CD4-positive, alpha-beta T cell (primary cell): ENCODE results near the gene TMEM129. TPM values are rescaled to one million over a fixed set of nuclear protein-coding genes. Genes with fewer than 3 reads are reported as not detected.

Source experiments
- ATAC-seq: fragments of 200-7000 bp; cut with Tn5 transposase; one replicate; pipeline ENCODE4 v1.10.0; 2022; ENCODE audit warnings: mild to moderate bottlenecking; ENCODE audit not compliant: poor library complexity
- CTCF ChIA-PET: fragments of 350-600 bp; sonication (Branson Sonifier 250); formaldehyde crosslinking; loops from one replicate; lab custom pipeline; 2021; ENCODE audit warnings: antibody characterized with exemption, inconsistent platforms; lab: Charles Lee
- POLR2A ChIA-PET: fragments of 350-600 bp; sonication (Branson Sonifier 250); formaldehyde crosslinking; loops from one replicate; lab custom pipeline; 2021; ENCODE audit warnings: antibody characterized with exemption, inconsistent platforms; lab: Charles Lee
- DNase-seq, 14 experiments: peaks; one replicate each; pipeline ENCODE4 v3.0.0-alpha.2; 2013 to 2020; ENCODE audit warnings: mixed read lengths in 2 of 14
- H3K27ac ChIP-seq, 2 donors: one replicate each; pipeline versions ENCODE4 v1.5.1 to v1.7.0; 2013; ENCODE audit warnings: low read length in 2 of 2, low read depth in 1 of 2, mild to moderate bottlenecking in 1 of 2
- H3K27me3 ChIP-seq, 2 experiments: 1 replicate in 1 of 2; 2 replicates in 1 of 2; pipeline versions ENCODE4 v1.6.1 to v1.7.0; 2013; ENCODE audit warnings: low read length in 2 of 2, control low read depth in 1 of 2, mild to moderate bottlenecking in 1 of 2, moderate library complexity in 1 of 2; ENCODE audit not compliant: insufficient read depth in 2 of 2, control insufficient read depth in 1 of 2
- H3K36me3 ChIP-seq: one replicate; pipeline ENCODE4 v1.6.1; 2013; ENCODE audit warnings: low read length, control low read depth; ENCODE audit not compliant: insufficient read depth
- H3K4me1 ChIP-seq: one replicate; pipeline ENCODE4 v1.6.1; 2013; ENCODE audit warnings: low read length, control low read depth; ENCODE audit not compliant: insufficient read depth
- H3K4me3 ChIP-seq: one replicate; pipeline ENCODE4 v1.5.1; 2013; ENCODE audit warnings: mild to moderate bottlenecking, low read length, moderate library complexity
- H3K9me3 ChIP-seq, 2 experiments: 1 replicate in 1 of 2; 2 replicates in 1 of 2; pipeline versions ENCODE4 v1.6.1 to v1.7.0; 2013; ENCODE audit warnings: low read length in 2 of 2, mild to moderate bottlenecking in 2 of 2, control low read depth in 1 of 2, moderate library complexity in 1 of 2; ENCODE audit not compliant: control insufficient read depth in 1 of 2, insufficient read depth in 1 of 2
- H3K27ac Mint-ChIP-seq: one replicate; pipeline ENCODE4 v1.8.0; 2020; ENCODE audit warnings: mixed read lengths
- H3K27me3 Mint-ChIP-seq: one replicate; pipeline ENCODE4 v1.8.0; 2021; ENCODE audit warnings: mixed read lengths
- H3K36me3 Mint-ChIP-seq: one replicate; pipeline ENCODE4 v1.8.0; 2021; ENCODE audit warnings: low read depth, mixed read lengths
- H3K4me1 Mint-ChIP-seq: one replicate; pipeline ENCODE4 v1.8.0; 2021; ENCODE audit warnings: low read depth, mixed read lengths
- H3K4me3 Mint-ChIP-seq: one replicate; pipeline ENCODE4 v1.8.0; 2020; ENCODE audit warnings: mild to moderate bottlenecking, mixed read lengths
- H3K9me3 Mint-ChIP-seq: one replicate; pipeline ENCODE4 v1.8.0; 2020; ENCODE audit warnings: mixed read lengths
- intact Hi-C, 2 experiments: fragments of 100-400 bp; cut with DNase I in 1 of 2; cut with micrococcal nuclease in 1 of 2; formaldehyde crosslinking; loops; one replicate each; pipeline versions ENCODE4 v1.15.1 to v1.9.0; 2023 to 2025; cut with DNase I, micrococcal nuclease
- total RNA-seq, 174 experiments: library from RNA in 2 of 174; stranded (reverse) in 2 of 174; gene quantifications; one replicate each; pipeline ENCODE4 v1.2.3 and lab custom pipeline; 2021 to 2026
- TF ChIP-seq, protein P1 (sequence below): fragments of 200-600 bp; IDR thresholded peaks from one replicate; pipeline ENCODE4 v1.8.0; 2022; ENCODE audit warnings: antibody characterized with exemption, mild to moderate bottlenecking

Gene TMEM129
- total RNA-seq, 2 experiments from 2014 or later = 17.2 to 17.6 TPM

DNA sequence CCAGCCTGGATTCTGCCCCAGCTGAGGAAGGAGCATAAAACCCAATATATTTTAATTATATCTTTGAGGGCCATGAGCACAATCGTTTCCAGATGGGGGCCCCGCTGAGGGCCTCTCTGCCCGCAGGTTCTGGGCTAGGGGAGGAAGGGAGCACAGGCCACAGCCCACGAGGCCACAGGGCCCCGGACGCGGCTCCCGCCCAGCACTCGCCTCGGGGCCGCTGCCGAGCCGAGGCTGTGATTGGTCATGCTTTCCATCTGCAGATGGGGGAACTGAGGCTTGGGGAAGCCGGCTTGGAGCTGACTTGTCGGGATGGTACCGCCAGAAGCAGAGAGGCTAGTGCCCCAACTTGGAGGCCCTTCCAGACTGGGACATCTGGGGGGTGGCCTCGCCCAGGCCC, 34.2 kb upstream of the TMEM129 start:
- no peaks in the 10 kb centered on the region for H3K36me3 Mint-ChIP-seq
- TF ChIP-seq, protein P1, sequence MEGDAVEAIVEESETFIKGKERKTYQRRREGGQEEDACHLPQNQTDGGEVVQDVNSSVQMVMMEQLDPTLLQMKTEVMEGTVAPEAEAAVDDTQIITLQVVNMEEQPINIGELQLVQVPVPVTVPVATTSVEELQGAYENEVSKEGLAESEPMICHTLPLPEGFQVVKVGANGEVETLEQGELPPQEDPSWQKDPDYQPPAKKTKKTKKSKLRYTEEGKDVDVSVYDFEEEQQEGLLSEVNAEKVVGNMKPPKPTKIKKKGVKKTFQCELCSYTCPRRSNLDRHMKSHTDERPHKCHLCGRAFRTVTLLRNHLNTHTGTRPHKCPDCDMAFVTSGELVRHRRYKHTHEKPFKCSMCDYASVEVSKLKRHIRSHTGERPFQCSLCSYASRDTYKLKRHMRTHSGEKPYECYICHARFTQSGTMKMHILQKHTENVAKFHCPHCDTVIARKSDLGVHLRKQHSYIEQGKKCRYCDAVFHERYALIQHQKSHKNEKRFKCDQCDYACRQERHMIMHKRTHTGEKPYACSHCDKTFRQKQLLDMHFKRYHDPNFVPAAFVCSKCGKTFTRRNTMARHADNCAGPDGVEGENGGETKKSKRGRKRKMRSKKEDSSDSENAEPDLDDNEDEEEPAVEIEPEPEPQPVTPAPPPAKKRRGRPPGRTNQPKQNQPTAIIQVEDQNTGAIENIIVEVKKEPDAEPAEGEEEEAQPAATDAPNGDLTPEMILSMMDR = no peak
- no peaks in the 10 kb centered on the region for H3K27me3 Mint-ChIP-seq
- no peak overlapping the region for H3K27ac ChIP-seq
- ATAC-seq = no peak
- H3K4me3 Mint-ChIP-seq = no peak overlapping the region
- H3K9me3 ChIP-seq = no peaks in the 10 kb centered on the region
- CTCF ChIA-PET = no interaction called here
- no peak overlapping the region for H3K4me3 ChIP-seq
- no peaks in the 10 kb centered on the region for H3K4me1 Mint-ChIP-seq
- H3K36me3 ChIP-seq = no peaks in the 10 kb centered on the region
- intact Hi-C loops = no loop called here
- H3K4me1 ChIP-seq = peaks cover 25% of the 10 kb centered on the region
- POLR2A ChIA-PET = no interaction called here
- DNase-seq = no peak
- H3K27ac Mint-ChIP-seq = no peak overlapping the region
- no peaks in the 10 kb centered on the region for H3K9me3 Mint-ChIP-seq
- no peaks in the 10 kb centered on the region for H3K27me3 ChIP-seq

- intact Hi-C loops = no loop called here
- Histone ChIP-seq H3K9me3 (no peaks in the 10 kb centered on the region), H3K4me1 (peaks cover 21% of the 10 kb centered on the region), H3K27ac (no peak overlapping the region), H3K27me3 (no peaks in the 10 kb centered on the region), H3K36me3 (no peaks in the 10 kb centered on the region), H3K4me3 (no peak overlapping the region)
- no peak overlapping the region for H3K27ac Mint-ChIP-seq
- no peaks in the 10 kb centered on the region for H3K9me3 Mint-ChIP-seq
- ChIA-PET POLR2A (no interaction called here), CTCF (no interaction called here)
- TF ChIP-seq, protein P1 = no peak
- no peaks in the 10 kb centered on the region for H3K27me3 Mint-ChIP-seq
- ATAC-seq = no peak
- no peak overlapping the region for H3K4me3 Mint-ChIP-seq
- no peaks in the 10 kb centered on the region for H3K4me1 Mint-ChIP-seq
- no peak for DNase-seq
- H3K36me3 Mint-ChIP-seq = no peaks in the 10 kb centered on the region
Observed at GRCh38 chr4:1754336-1754735, 33.2 kb upstream of the TMEM129 start.

DNA sequence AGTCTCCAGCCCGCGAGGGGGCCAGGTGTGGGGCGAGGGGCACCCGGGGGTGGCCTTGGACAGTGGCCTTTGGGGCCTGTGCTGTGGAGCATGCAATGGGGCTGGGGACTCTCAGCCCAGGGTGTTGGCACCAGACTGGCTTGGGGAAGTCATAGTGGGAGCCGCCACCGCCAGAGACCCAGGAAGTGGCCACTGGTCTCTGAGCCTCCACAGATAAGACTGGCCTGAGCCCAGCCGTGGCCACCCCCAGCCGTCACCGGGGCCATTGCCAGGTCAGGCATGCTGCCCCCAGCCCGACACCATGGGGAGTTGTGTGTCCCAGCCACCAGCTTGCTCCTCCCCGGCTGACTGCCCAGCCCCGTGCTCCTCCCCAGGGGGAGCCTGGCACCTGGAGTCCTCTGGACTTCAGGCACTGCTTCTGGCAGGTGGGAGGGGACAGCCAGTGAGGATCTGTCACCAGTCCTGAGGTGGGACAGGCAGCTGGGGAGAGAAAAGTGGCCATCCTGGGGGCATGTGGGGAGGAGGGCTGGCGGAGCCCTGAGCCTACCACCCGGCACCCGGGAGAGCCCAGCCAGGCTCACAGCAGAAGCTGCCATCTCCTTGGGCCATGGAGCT, 32.7 kb upstream of the TMEM129 start:
- POLR2A ChIA-PET = no interaction called here
- no peak for ATAC-seq
- Mint-ChIP-seq H3K27me3 (no peaks in the 10 kb centered on the region), H3K36me3 (no peaks in the 10 kb centered on the region), H3K27ac (no peak overlapping the region), H3K4me1 (no peaks in the 10 kb centered on the region), H3K9me3 (no peaks in the 10 kb centered on the region), H3K4me3 (no peak overlapping the region)
- Histone ChIP-seq H3K27me3 (no peaks in the 10 kb centered on the region), H3K9me3 (no peaks in the 10 kb centered on the region), H3K4me3 (no peak overlapping the region), H3K36me3 (no peaks in the 10 kb centered on the region), H3K27ac (no peak overlapping the region), H3K4me1 (peaks cover 22% of the 10 kb centered on the region)
- DNase-seq = no peak
- intact Hi-C loops = no loop called here
- TF ChIP-seq, protein P1 = no peak
- CTCF ChIA-PET = no interaction called here
